ENCODE data around the gene FRMPD1.
"Not testable (repeated sequence)": the region's sequence is repeated elsewhere in the genome, so short reads cannot be mapped to it uniquely, and the experiment has no call there.

The FRMPD1 gene, protein sequence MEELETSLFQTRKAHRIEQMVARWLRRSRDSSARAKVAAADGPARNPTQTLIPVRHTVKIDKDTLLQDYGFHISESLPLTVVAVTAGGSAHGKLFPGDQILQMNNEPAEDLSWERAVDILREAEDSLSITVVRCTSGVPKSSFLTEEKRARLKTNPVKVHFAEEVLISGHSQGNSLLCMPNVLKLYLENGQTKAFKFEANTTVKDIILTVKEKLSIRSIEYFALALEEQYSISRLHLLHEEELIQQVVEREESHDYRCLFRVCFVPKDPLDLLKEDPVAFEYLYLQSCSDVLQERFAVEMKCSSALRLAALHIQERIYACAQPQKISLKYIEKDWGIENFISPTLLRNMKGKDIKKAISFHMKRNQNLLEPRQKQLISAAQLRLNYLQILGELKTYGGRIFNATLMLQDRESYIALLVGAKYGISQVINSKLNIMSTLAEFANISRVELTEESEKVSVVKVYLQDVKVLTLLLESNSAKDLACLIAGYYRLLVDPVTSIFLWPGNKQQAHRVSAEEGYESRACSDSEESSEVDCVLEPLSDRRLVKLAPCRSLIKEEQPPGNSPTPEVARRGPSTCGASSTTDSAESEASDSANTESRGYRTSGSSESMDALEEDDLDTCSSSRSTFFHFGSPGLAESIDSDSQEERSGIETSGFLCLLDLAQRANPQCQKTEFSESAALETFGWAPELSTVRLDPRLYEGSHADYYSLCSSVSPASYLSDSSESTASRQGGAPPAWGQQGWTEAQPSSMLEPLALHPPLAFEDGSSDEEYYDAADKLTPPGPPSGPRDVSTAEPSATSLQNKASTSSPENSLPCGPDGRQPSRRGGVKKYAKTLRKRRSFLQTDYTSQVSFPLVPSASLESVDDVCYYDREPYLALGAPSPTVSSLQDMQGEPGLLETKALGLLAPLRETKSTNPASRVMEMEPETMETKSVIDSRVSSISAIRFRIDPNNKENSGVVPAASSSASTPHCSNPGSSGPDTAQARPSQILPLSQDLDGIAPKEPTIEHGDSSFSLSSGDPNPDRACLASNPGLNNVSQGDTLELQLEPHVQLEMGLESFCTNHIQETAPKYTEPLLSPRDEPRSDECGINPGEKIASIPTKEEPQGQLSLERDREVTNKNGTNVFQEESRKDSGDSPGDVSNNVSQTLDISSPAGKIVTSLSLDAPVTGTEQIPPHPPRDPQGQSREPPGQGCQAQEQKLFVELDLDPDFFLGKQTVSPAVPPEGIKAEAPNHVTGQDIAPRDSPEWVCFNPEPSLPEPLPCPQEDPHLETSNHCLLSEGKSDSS (N-terminal part only)

DNA sequence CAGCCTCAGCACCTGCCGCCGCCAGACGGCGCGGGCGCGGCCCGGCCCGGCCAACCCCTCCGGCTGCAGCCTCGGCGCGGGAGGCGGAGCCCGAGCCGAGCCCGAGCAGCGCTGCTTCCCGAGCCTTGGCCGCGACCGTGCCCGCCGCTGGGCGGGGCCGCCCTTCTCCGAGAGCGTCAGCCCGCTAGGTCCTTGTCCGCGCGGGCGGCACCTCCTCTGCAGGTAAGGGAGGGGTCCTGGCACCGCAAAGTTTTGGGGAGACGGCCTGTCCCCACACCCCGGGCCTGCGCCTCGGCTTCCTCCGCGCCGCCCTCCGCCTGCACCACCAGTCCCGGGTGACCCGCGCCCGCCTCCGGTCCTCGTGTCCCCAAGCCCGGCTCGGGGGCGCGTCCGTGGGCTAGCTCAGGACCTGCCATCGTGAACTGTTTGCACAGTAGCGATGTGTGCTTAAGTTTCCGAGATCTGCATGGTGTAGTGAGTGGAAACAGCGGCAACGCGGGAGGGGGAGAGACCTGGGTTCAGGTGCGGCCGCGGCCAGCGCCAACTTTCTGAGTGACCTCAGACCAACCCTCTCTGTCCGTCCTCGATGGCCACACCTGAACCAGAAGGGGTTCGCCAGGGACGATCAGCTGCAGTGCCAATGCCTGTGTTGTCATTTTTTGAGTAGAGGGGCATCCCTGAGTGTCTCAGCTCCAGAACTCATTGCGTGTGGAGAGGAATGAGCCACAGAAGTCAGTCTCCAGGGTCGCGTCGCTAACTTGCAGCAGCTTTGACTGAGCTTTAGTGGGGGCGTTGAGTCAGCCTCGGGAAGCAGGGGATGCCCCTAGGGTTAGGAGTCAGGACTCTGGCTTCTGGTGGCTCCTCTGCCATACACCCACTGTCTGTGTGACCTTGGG is at the start of gene FRMPD1:
Gene FRMPD1, plus strand, starts transcription at position 82 of the 896 bp plus-strand sequence. CDS start 41,688 bp downstream, outside the sequence.
- no peak for DNase-seq (ENCODE audit: low read depth in 2 of 2, low spot score in 1 of 2)

DNA sequence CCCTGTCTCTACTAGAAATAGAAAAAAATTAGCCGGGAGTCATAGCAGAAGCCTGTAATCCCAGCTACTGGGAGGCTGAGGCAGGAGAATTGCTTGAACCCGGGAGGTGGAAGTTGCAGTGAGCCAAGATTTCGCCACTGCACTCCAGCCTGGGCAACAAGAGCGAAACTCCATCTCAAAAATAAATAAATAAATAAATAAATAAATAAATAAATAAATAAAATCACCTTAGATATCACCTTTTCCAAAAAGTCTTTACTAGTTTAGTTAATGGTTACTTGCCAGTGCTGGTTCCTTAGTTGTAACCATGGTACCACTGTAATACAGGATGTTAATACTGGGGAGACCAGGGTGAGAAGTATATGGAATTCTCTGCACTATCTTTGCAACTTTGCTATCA is 48.7 kb upstream of the FRMPD1 start:
- DNase-seq (ENCODE audit: low read depth in 2 of 2, low spot score in 1 of 2): not testable (repeated sequence)

DNA sequence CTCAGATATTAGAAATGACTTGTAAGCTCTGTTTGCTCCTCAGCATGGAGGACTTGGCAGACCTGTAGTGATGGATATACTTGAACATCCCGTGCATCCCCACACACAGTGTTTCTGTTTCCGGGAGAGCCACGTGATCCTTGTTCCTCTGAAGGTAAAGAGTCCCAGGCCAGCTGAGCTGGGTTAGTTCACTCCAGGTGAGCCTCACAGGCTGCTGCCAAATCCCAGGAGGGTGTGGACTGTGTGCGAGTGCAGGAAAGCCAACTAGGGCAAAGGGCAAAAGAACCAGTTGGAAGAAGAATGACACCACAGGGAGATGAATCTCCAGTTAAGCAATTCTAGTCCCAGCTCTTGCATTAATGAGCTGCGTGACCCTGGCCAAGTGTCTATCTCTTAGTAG is 47.9 kb upstream of the FRMPD1 start:
- no peak for DNase-seq (ENCODE audit: low read depth in 2 of 2, low spot score in 1 of 2)

DNA sequence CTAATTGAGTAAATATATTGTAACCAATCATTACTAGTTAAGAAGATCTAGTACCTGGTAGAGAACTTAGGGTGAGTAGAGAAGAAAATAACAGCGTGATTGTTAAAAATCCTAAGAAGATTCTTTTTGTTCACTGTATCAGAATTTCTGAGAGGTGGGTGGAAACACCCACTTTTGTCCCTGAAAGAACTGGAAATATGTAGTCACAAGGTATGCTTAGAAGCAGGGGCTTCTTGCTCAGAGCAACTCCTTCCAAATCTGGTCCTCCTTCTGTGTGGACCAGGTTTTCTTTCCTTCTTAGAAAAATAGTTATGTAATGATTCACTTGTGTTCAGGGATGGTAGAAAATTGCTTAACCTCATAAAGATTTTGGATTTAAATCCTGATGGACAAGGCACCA is 46.5 kb upstream of the FRMPD1 start:
- DNase-seq (ENCODE audit: low read depth in 2 of 2, low spot score in 1 of 2): no peak

DNA sequence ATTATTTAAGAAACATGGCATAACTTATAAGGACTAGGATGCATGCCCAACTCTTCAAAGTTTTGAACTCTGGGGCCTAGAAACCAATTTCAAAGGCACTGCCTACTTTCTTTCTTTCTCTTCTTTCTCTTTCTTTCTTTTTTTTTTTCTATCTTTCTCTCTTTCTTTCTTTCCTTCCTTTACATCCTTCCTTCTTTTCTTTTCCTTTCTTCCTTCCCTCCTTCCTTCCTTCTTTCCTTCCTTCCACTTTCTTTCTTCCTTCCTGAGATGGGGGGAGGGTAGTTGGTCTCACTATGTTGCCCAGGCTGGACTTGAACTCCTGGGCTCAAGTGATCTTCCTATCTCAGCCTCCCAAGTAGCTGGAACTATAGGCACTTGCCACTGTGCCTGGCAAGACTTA is 42.5 kb upstream of the FRMPD1 start:
- DNase-seq (ENCODE audit: low read depth in 2 of 2, low spot score in 1 of 2): no peak

DNA sequence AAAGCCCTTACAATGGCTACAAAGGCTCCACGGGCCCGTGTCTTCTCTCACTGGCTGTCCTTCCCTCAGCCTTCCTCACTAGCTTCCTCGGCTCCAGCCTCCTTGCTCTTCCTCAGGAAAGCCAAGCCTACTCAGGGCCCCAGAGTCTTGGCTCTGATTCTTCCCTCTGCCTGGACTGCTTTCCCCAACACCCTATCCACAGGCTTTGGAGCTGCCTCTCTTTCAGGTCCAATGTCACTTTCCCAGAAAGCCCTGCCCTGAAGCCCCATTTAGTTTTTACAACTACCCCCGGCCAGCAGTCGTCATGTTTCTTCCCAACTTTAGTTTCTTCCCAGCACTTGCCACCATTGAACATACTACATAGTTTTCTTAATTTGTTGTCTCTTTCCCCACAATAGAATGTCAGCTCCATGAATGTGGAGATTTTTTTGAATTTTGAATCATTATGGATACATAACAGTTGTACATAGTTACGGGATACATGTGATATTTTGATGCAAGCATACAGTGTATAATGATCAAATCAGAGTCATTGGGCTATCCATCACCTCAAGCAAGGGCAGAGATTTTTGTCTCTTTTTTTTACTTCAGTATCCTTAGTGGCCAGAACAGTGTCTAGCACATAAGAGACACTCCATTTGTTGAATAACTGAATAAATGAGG is 40.9 kb upstream of the FRMPD1 start:
- no peak for DNase-seq (ENCODE audit: low read depth in 2 of 2, low spot score in 1 of 2)

DNA sequence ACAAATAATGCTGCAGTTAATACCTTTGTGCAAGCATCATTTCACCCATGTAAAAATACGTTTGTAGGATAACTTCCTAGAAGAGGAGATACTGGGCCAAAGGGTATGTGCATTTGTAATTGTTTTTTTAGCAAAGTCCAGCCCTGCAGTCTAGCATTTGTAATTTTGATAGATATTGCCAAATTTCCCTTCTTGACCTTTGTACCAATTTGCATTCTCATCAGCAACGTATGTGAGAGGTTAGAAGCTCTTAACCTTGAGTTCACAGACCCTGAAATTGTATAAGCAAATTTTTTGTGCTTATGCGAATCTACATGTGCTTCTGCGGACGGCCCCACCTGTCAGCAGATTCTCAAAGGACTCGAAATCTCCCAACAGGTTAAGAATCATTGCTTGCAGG is 39.7 kb upstream of the FRMPD1 start:
- no peak for DNase-seq (ENCODE audit: low read depth in 2 of 2, low spot score in 1 of 2)

DNA sequence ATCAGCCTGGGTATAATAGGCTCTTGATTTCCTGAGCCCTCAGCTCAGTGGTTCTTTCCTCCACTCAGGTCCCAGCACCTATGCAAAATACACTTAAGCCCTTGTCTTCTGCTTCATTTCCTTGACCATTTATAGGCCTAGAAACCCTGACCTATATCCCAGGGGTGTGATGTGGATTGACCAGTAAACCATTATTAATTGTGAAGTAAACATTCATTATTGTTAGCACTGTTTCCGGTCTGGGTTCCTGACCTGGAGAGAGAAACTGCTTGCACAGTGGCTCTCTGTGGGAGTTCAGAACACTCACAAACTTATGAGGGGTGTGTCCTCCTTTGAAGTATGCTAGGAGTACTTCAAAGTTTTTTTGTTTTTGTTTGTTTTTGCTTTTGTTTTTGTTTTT is 38.8 kb upstream of the FRMPD1 start:
- DNase-seq (ENCODE audit: low read depth in 2 of 2, low spot score in 1 of 2): no peak

DNA sequence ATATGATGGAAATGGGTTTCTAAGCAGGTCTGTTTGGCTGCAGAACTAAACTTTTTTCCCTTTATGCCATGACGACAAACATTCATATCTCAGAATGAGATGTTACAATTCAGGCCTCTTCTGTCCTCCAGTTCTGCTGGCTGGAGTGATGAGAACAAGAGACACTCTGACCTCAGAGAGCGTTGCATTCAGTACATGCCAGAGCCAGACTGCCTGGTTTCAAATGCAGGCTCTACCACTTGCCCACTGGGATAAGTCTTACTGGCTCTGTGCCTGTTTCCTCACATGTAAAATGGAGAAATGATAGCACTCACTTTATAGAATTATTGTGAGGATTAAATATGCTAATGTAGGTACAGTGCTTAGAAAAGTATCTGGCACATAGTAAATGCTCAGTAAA is 33.6 kb upstream of the FRMPD1 start:
- DNase-seq (ENCODE audit: low read depth in 2 of 2, low spot score in 1 of 2): no peak

DNA sequence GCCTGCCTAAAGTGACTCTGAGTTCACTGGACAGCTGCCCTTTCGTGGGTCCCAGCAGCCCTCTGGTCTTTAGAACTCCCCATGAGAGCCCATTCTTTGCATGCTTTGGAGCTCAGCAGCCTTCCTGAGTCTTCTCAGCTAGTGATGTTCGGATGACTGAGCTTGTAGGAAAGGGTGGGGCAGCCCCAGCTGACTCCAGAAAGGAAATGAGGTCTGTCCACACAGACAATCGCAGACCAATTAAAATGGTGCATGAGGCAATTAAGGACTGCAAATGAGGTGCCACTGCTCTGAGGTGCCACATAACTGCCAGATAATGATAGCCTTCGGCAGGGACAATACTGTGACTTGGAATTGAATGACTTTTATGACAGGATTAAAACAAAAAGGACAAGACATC is 32.9 kb upstream of the FRMPD1 start:
- DNase-seq (ENCODE audit: low read depth in 2 of 2, low spot score in 1 of 2): no peak

DNA sequence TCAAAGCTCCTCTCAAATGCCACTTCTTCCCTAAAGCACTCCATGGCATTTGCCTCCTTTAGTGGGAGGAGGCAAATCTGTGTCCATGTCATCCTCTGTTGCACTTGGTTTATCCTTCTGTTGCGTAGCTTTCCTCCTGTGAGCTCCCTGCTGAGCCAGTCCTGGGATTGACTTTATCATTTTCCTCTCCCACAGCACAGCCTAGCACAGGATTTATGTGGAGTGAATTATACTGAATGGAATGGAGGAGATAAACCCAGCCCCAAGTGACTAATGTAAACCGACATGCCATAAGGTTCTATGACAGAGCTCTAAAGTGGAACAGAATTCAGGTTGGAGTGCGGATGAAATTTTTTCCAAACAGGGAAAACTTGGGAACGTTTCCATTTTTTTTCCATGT is 31.9 kb upstream of the FRMPD1 start:
- no peak for DNase-seq (ENCODE audit: low read depth in 2 of 2, low spot score in 1 of 2)

DNA sequence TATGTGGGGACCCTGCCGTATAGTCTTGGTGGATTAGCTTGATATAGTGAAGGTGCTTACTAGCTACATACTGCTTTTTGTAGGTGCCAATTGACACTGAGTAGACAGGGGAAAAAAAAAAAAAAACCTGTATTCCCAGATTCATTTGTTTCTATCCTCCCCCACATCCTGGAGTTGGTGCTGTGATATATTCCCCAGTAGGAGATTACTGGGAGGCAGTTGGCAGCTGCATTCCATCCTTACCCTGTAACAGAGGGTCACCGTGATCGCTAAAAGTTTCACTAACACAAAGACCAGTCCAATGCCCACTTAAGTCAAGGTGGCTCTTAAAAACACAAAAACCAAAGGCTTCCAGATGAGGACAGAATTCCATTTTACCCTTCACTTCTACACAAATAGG is 30.9 kb upstream of the FRMPD1 start:
- no peak for DNase-seq (ENCODE audit: low read depth in 2 of 2, low spot score in 1 of 2)

DNA sequence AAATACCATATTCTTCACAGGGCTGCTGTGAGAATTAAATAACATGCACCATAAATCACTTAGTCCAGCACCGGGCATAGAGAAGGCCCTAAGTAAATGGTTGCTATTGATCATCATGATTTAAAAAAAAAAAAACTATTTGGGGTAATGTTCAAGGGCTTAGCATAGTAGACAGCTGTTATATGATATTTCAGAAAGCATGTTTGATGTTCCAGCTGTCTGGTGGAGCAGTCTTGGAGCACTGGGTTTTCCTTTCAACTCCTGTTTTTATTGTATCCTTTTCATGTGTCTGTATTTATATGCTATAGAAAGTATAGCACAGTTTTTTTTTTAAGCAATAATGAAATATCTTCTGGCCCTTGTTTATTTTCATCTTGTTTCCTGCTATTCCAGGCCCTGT is 30.4 kb upstream of the FRMPD1 start:
- no peak for DNase-seq (ENCODE audit: low read depth in 2 of 2, low spot score in 1 of 2)

DNA sequence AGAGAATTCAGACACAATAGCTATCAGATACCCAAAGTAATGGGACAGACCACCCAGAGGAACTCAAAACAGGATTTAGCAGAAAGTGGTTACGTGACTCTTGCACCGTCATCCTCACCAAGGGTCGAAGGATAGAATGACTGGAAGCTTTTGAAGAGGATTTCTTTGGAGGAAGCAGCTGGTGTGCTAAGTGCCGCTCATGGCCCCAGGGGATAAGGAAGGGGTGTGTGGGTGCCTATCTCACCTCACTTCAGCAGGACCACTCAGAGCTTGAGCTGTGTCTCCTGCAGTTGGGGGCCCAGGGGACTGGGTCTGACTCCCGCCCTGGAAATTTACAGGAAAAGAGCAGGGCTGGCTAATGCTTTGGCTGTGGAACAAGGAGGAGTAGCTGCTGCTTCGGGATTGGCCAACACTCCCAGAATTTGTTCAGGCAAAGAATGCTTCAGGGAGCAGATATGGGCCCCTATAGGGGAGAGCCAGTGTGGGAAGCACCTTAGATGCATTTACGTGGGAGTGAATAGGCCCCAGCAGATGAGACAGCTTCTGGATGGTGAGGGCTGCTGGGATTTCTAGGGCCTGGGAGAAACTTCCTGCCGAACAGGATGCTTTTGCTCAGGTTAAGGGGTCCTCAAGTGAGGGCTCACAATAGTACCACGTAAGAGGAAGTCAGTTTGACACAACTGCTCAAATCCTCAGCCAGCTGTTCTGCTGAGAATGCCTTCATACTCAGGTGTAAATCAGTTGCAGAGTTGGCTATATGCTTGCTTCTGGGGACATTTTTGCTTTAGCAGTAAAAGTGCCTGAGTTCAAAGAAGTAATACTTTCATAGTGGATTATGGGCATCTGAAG is 29.3 kb upstream of the FRMPD1 start:
- no peak for DNase-seq (ENCODE audit: low read depth in 2 of 2, low spot score in 1 of 2)

DNA sequence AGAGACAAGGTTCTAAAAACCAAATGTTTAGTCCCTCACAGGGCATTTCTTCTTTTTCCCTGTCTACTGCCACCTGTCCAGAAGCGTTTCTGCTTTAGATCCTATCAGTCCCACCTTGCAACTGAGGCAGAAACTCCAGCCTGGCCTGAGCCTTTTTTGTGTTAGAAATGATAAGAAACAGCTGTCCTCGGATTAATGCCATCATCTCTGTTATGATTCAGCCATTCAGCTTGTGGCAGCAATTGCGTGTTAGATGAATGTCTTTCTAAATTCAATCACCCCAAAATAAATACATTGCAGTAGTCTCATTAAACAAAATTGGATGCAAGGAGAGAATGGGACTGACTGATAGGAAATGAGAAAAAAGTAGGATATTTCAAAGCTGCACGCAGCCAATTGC is 28.3 kb upstream of the FRMPD1 start:
- DNase-seq (ENCODE audit: low read depth in 2 of 2, low spot score in 1 of 2): no peak

DNA sequence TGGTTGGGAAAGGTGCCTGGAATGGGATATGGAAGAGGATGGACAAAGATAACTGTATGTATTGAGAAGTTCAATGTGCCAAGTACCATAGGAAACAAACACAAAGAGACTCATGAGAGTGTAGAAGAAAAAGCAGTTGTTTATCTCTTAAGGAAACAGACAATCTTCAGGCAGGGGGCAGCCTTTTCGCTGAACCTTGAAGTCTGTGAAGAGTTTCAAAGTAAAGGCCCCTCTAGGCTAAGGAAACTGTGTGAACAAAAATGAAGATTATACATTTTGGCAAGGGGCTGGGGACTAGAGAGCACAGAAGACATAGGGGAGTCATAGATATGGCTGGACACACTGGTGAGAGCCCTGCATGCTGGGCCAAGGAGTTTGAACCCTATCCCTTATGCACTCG is 27.5 kb upstream of the FRMPD1 start:
- no peak for DNase-seq (ENCODE audit: low read depth in 2 of 2, low spot score in 1 of 2)

DNA sequence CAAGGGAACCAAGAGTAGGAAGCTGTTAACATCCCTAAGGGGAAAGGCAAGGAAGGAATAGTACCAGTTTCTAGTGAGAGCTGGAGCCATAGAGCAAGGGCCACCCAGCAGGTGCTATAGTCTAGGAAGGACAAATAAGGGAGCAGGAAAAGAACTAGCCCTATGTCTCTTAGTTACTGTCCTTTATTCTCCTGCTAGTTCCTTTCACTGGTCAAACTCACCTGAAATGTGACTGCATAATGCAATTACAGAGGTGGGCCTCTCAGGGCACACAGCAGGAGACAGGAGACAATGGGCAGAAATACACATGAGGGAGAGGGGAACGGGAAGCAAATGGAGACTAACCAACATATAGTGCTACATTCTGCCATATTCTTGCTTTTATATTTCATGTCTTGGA is 26.7 kb upstream of the FRMPD1 start:
- no peak for DNase-seq (ENCODE audit: low read depth in 2 of 2, low spot score in 1 of 2)

DNA sequence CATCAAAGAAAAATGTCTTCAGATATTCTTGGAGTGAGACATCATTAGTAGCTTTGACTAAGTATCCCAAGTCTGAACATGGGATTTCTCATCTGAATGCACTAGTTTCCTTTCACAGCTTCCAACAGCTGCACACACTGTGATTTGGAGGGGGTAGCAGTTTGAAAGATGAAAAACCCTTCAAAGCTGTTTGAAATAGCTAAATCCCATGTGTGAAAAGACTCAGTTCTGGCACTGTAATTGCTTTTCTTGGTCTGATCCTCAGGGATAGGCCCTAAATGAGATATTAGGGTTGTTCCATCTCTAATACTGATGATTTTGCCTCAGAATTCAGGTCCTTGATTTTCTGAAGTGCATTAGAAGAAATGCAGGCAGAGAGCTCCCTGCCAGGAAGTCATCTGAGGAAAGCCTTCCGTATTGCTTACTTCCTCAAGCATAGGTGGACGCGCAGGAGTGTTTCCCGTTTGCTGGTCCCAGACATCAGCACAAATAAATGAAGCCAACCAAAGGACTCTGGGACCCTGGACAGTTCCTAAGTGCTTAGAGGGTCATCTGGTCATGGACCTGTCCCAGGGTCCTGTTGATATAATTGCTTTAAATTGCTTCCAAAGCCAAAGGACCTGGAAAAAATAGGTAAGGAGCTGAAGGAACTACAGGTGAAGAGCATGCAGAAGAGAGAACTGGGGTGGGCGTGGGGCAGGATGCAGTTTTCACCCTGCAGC is 25.6 kb upstream of the FRMPD1 start:
- no peak for DNase-seq (ENCODE audit: low read depth in 2 of 2, low spot score in 1 of 2)
